T-helper 2 cell treated with Interferon-gamma antibody and Interleukin-4, amounts not matched to agents 100 ng/mL and 5 ng/mL, for 36 hours (primary cell): Measurements from ENCODE around the gene ARL5B. TPM values are rescaled to one million over a fixed set of nuclear protein-coding genes. Genes with fewer than 3 reads are reported as not detected.
"Not testable (repeated sequence)": the region's sequence is repeated elsewhere in the genome, so short reads cannot be mapped to it uniquely, and the experiment has no call there.

Experiments
- intact Hi-C: fragments of 100-400 bp; cut with micrococcal nuclease; formaldehyde crosslinking; loops from one replicate; pipeline ENCODE4 v1.15.1; 2023
- total RNA-seq: library from RNA; stranded (reverse); gene quantifications from 2 replicates; pipeline ENCODE4 v1.2.3, GENCODE V29; 2022

Gene ARL5B
- total RNA-seq: 13.6 and 14.1 TPM in 2 replicates

GRCh38 chr10:18659125-18659818 is at the start of gene ARL5B:
Gene ARL5B, plus strand, starts transcription at chr10:18659431. Its CDS starts 207 bp downstream, at chr10:18659638.
- intact Hi-C loops: loop anchor here (1.0 to 10.0 kb wide), 6 partner anchors 8 to 1634 kb away; partner anchors contain the start of genes NSUN6, STAM and TRDMT1

- intact Hi-C loops: no loop called here
These were observed 48.7 kb upstream of the ARL5B start for GRCh38 chr10:18610517-18610916.

GRCh38 chr10:18611168-18611567 is 48.1 kb upstream of the ARL5B start:
- intact Hi-C loops: no loop called here

- intact Hi-C loops: loop anchor here (5.0 kb wide), 1 partner anchor 37 kb away; the partner anchor contains the start of gene NSUN6
These were observed 43.6 kb upstream of the ARL5B start for GRCh38 chr10:18615618-18616017.

- intact Hi-C loops: loop anchor here (5.0 kb wide), 1 partner anchor 36 kb away; the partner anchor contains the start of gene NSUN6
These were observed 42.9 kb upstream of the ARL5B start for GRCh38 chr10:18616337-18616736.

- intact Hi-C loops: loop anchor here (5.0 kb wide), 1 partner anchor 33 kb away; the partner anchor contains the start of gene NSUN6
These were observed 40.2 kb upstream of the ARL5B start for GRCh38 chr10:18619016-18619415.

GRCh38 chr10:18620856-18621255 is 38.4 kb upstream of the ARL5B start:
- intact Hi-C loops: no loop called here

- intact Hi-C loops: not testable (repeated sequence)
These were observed 35.6 kb upstream of the ARL5B start for GRCh38 chr10:18623671-18624070.

GRCh38 chr10:18625886-18626285 is 33.3 kb upstream of the ARL5B start:
- intact Hi-C loops: loop anchor here (2.0 kb wide), 1 partner anchor 33 kb away; the partner anchor contains the start of gene ARL5B

- intact Hi-C loops: loop anchor here (1.0 to 2.0 kb wide), 3 partner anchors 15 to 31 kb away; partner anchors contain the start of genes ARL5B and NSUN6
These were observed 31.7 kb upstream of the ARL5B start for GRCh38 chr10:18627452-18628018.

- intact Hi-C loops: not testable (repeated sequence)
These were observed 26.7 kb upstream of the ARL5B start for GRCh38 chr10:18632500-18632899.

- intact Hi-C loops: no loop called here
These were observed 23.2 kb upstream of the ARL5B start for GRCh38 chr10:18635995-18636394.

- intact Hi-C loops: not testable (repeated sequence)
These were observed 21.8 kb upstream of the ARL5B start for GRCh38 chr10:18637400-18637799.

GRCh38 chr10:18639719-18640118 is 19.5 kb upstream of the ARL5B start:
- intact Hi-C loops: not testable (repeated sequence)

- intact Hi-C loops: loop anchor here (2.0 kb wide), 1 partner anchor 14 kb away; no protein-coding TSS in a partner anchor
These were observed 12.1 kb upstream of the ARL5B start for GRCh38 chr10:18647151-18647550.

- intact Hi-C loops: loop anchor here (2.0 kb wide), 1 partner anchor 13 kb away; no protein-coding TSS in a partner anchor
These were observed 11.3 kb upstream of the ARL5B start for GRCh38 chr10:18647945-18648344.

GRCh38 chr10:18649364-18649959 is 9.8 kb upstream of the ARL5B start:
- intact Hi-C loops: no loop called here

GRCh38 chr10:18650404-18650997 is 8.7 kb upstream of the ARL5B start:
- intact Hi-C loops: loop anchor here (2.0 to 10.0 kb wide), 4 partner anchors 33 to 1834 kb away; partner anchors contain the start of genes RSU1 and TRDMT1

- intact Hi-C loops: loop anchor here (1.0 to 10.0 kb wide), 6 partner anchors 8 to 1835 kb away; partner anchors contain the start of genes ARL5B, RSU1 and TRDMT1
These were observed 7.8 kb upstream of the ARL5B start, which contains the start of gene NSUN6 for GRCh38 chr10:18651324-18652007. Gene NSUN6, minus strand, starts transcription at chr10:18651587. Its CDS starts 384 bp downstream, at chr10:18651203.

- intact Hi-C loops: loop anchor here (5.0 to 10.0 kb wide), 3 partner anchors 36 to 1628 kb away; partner anchors contain the start of gene TRDMT1
These were observed 6.1 kb upstream of the ARL5B start for GRCh38 chr10:18653112-18653511.
